A673 (cell line): ENCODE data around the gene EP300. TPM values are rescaled to one million over a fixed set of nuclear protein-coding genes. Genes with fewer than 3 reads are reported as not detected.

Source experiments
- BruUV-seq: library from RNA; stranded (reverse); fragments of 400-500 nt; replicated peaks from 2 replicates; lab custom pipeline; 2021; lab: Mats Ljungman, UMichigan
- CTCF ChIA-PET: fragments of 300-600 bp; sonication (Branson Sonifier 250); formaldehyde crosslinking; loops from one replicate; lab custom pipeline; 2022; ENCODE audit warnings: antibody characterized with exemption; lab: Charles Lee
- POLR2A ChIA-PET: fragments of 300-600 bp; sonication (Branson Sonifier 250); formaldehyde crosslinking; loops from one replicate; lab custom pipeline; 2022; ENCODE audit warnings: antibody characterized with exemption; ENCODE audit not compliant: low non-redundant PET; lab: Charles Lee
- DNase-seq: peaks from one replicate; pipeline ENCODE4 v3.0.0-alpha.2; 2015; ENCODE audit warnings: low spot score
- H3K27ac ChIP-seq: fragments of 200-600 bp; sonication (generic); 2 replicates; pipeline ENCODE4 v1.5.1; 2016; ENCODE audit warnings: mixed run types, low read depth, mild to moderate bottlenecking, mixed read lengths, antibody characterized with exemption, low read length; ENCODE audit not compliant: poor library complexity, severe bottlenecking
- H3K27me3 ChIP-seq: fragments of 200-600 bp; sonication (generic); replicated peaks from 2 replicates; pipeline ENCODE4 v1.6.1; 2017; ENCODE audit warnings: mixed run types, low read depth, mild to moderate bottlenecking, mixed read lengths, antibody characterized with exemption, low read length; ENCODE audit not compliant: insufficient read depth, poor library complexity
- H3K36me3 ChIP-seq: fragments of 200-600 bp; sonication (generic); 2 replicates; pipeline ENCODE4 v1.6.1; 2016; ENCODE audit warnings: mixed run types, mild to moderate bottlenecking, mixed read lengths, antibody characterized with exemption, low read length; ENCODE audit not compliant: insufficient read depth, poor library complexity, severe bottlenecking
- H3K4me1 ChIP-seq: fragments of 200-600 bp; sonication (generic); 2 replicates; pipeline ENCODE4 v1.6.1; 2017; ENCODE audit warnings: mixed run types, mild to moderate bottlenecking, mixed read lengths, antibody characterized with exemption, low read length; ENCODE audit not compliant: insufficient read depth, poor library complexity, severe bottlenecking
- H3K4me3 ChIP-seq: fragments of 200-600 bp; sonication (generic); 2 replicates; pipeline ENCODE4 v1.5.1; 2016; ENCODE audit warnings: low read depth, mixed run types, mild to moderate bottlenecking, mixed read lengths, low read length; ENCODE audit not compliant: poor library complexity, severe bottlenecking
- H3K9me3 ChIP-seq: fragments of 200-600 bp; sonication (generic); 2 replicates; pipeline ENCODE4 v1.6.1; 2016; ENCODE audit warnings: mixed run types, low read depth, mild to moderate bottlenecking, mixed read lengths, antibody characterized with exemption, low read length; ENCODE audit not compliant: poor library complexity, severe bottlenecking
- CTCF ChIP-seq: fragments of 300-800, 200-600 bp; sonication (generic); conservative IDR thresholded peaks from 2 replicates; pipeline ENCODE4 v1.5.1; 2017; ENCODE audit warnings: low read depth, mild to moderate bottlenecking, antibody characterized with exemption, low read length, moderate library complexity, mixed read lengths
- EZH2 ChIP-seq: fragments of 200-600 bp; sonication (generic); IDR thresholded peaks from 2 replicates; pipeline ENCODE4 v1.6.1; 2017; ENCODE audit warnings: borderline replicate concordance, low read depth, mild to moderate bottlenecking, mixed read lengths, antibody characterized with exemption, low read length; ENCODE audit not compliant: poor library complexity, severe bottlenecking
- intact Hi-C: fragments of 100-400 bp; cut with micrococcal nuclease; formaldehyde crosslinking; loops from one replicate; pipeline ENCODE4 v1.10.0; 2022; ENCODE audit not compliant: unreplicated experiment
- total RNA-seq: library from RNA; stranded (reverse); gene quantifications from 2 replicates; pipeline ENCODE4 v1.2.3, GENCODE V29; 2021

The EP300 gene
- total RNA-seq, 1 experiment from 2014 or later: 85.6 TPM

GRCh38 chr22:41204066-41204465, 111.7 kb downstream of the EP300 start:
- POLR2A ChIA-PET: no interaction called here

GRCh38 chr22:41204992-41205900, 112.9 kb downstream of the EP300 start, which contains the start of gene L3MBTL2:
L3MBTL2 (plus strand) TSS chr22:41205312; CDS start chr22:41205363, 51 bp downstream.
- TSS peak; percentile 89 for BruUV-seq
- peak; percentile 99 for DNase-seq
- intact Hi-C loops: no loop called here
- Histone ChIP-seq H3K4me3 (peak within 1 kb of the TSS; percentile 74), H3K4me1 (peaks cover 6% of the 10 kb centered on the region), H3K27ac (peak within 1 kb of the TSS; percentile 77), H3K36me3 (peaks cover 5% of the 10 kb centered on the region), H3K27me3 (no peaks in the 10 kb centered on the region), H3K9me3 (no peaks in the 10 kb centered on the region)
- POLR2A ChIA-PET: no interaction called here
- CTCF ChIA-PET: no interaction called here
- TF ChIP-seq CTCF (no peak), EZH2 (no peak)

More at GRCh38 chr22:41204066-41204465, 111.7 kb downstream of the EP300 start:
- Histone ChIP-seq H3K27ac (no peak overlapping the region), H3K36me3 (no peaks in the 10 kb centered on the region), H3K9me3 (no peaks in the 10 kb centered on the region), H3K27me3 (no peaks in the 10 kb centered on the region), H3K4me3 (no peak overlapping the region), H3K4me1 (peaks cover 6% of the 10 kb centered on the region)
- BruUV-seq: no TSS peak
- CTCF ChIA-PET: no interaction called here
- no peak for DNase-seq
- TF ChIP-seq EZH2: no peak
- TF ChIP-seq CTCF: no peak
- intact Hi-C loops: no loop called here

- H3K27me3 ChIP-seq: no peaks in the 10 kb centered on the region
- BruUV-seq: TSS peak; percentile 28
- peaks cover 6% of the 10 kb centered on the region for H3K4me1 ChIP-seq
- DNase-seq: no peak
- no peak for TF ChIP-seq CTCF
- intact Hi-C loops: no loop called here
- no peak overlapping the region for H3K4me3 ChIP-seq
- CTCF ChIA-PET: no interaction called here
- H3K27ac ChIP-seq: no peak overlapping the region
- POLR2A ChIA-PET: no interaction called here
- peaks cover 11% of the 10 kb centered on the region for H3K36me3 ChIP-seq
- no peaks in the 10 kb centered on the region for H3K9me3 ChIP-seq
Observed at GRCh38 chr22:41206719-41207118, 114.3 kb downstream of the EP300 start.
